ENCODE data around the gene DNAJB13.

GRCh38 chr11:74004046-74004695 lies 53.3 kb downstream of the DNAJB13 start:
- TF ChIP-seq EZH2 (IDR thresholded peaks at IDR 0.05; ENCODE audit: insufficient read depth, low read length): no peak
- no peak for TF ChIP-seq CTCF (IDR thresholded peaks at IDR 0.05; ENCODE audit: insufficient read depth, low read depth, low read length)
